ENCODE results near the gene RABGGTA. TPM values are rescaled to one million over a fixed set of nuclear protein-coding genes. Genes with fewer than 3 reads are reported as not detected.
"Not testable (repeated sequence)": the region's sequence is repeated elsewhere in the genome, so short reads cannot be mapped to it uniquely, and the experiment has no call there.

RABGGTA gene
- total and polyA plus RNA-seq, 9 donors: 7.9 to 48.3 (median 23.1) TPM

- H3K4me3 ChIP-seq: no peak overlapping the region
- intact Hi-C loops (cut with DNase I): no loop called here
- DNase-seq: peak in 1 of 5 donors; percentile 14
- H3K4me1 ChIP-seq (ENCODE audit: insufficient read depth): no peaks in the 10 kb centered on the region
- no peaks in the 10 kb centered on the region for H3K27me3 ChIP-seq
- H3K27ac ChIP-seq: no peak overlapping the region
- no peaks in the 10 kb centered on the region for H3K36me3 ChIP-seq
- 55 to 64% (median 59%) methylated on average over 4 of the region's 4 CpGs for WGBS, 3 donors
- no peak for TF ChIP-seq POLR2A (IDR thresholded peaks at IDR 0.05)
- no peak for TF ChIP-seq EP300 (IDR thresholded peaks at IDR 0.05)
- TF ChIP-seq, protein P1, sequence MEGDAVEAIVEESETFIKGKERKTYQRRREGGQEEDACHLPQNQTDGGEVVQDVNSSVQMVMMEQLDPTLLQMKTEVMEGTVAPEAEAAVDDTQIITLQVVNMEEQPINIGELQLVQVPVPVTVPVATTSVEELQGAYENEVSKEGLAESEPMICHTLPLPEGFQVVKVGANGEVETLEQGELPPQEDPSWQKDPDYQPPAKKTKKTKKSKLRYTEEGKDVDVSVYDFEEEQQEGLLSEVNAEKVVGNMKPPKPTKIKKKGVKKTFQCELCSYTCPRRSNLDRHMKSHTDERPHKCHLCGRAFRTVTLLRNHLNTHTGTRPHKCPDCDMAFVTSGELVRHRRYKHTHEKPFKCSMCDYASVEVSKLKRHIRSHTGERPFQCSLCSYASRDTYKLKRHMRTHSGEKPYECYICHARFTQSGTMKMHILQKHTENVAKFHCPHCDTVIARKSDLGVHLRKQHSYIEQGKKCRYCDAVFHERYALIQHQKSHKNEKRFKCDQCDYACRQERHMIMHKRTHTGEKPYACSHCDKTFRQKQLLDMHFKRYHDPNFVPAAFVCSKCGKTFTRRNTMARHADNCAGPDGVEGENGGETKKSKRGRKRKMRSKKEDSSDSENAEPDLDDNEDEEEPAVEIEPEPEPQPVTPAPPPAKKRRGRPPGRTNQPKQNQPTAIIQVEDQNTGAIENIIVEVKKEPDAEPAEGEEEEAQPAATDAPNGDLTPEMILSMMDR (IDR thresholded peaks at IDR 0.05): no peak
- H3K9me3 ChIP-seq: no peaks in the 10 kb centered on the region
Observed at GRCh38 chr14:24250354-24250753, 21.0 kb downstream of the RABGGTA start.

- Histone ChIP-seq H3K9me3 (no peaks in the 10 kb centered on the region), H3K27me3 (no peaks in the 10 kb centered on the region), H3K4me3 (no peak overlapping the region), H3K27ac (no peak overlapping the region), H3K36me3 (no peaks in the 10 kb centered on the region), H3K4me1 (ENCODE audit: insufficient read depth) (no peaks in the 10 kb centered on the region)
- 71 to 81% (median 71%) methylated on average over 13 of the region's 13 CpGs for WGBS, 3 donors
- DNase-seq: peak in 1 of 5 donors; percentile 15
- TF ChIP-seq POLR2A (IDR thresholded peaks at IDR 0.05) (no peak), EP300 (IDR thresholded peaks at IDR 0.05) (no peak)
- TF ChIP-seq, protein P1 (IDR thresholded peaks at IDR 0.05): no peak
- intact Hi-C loops (cut with DNase I): no loop called here
Observed at GRCh38 chr14:24249230-24250021, 22.0 kb downstream of the RABGGTA start.

DNA sequence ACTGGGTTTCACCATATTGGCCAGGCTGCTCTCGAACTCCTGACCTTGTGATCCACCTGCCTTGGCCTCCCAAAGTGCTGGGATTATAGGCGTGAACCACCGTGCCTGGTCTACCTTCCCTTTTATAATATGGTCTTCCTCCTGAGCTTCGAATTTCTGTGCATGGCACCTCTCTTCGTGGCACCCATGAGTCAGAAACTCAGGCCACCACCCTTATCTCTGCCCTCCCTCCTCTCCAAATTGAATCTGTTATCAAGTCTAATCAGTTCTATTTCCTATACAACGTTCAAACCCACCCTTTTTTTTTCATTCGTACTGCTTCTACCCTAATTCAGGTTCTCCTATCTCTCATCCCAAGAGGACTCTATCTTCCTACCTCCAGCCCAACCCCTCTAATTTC lies 24.0 kb downstream of the RABGGTA start:
- Histone ChIP-seq H3K27me3 (no peaks in the 10 kb centered on the region), H3K4me1 (ENCODE audit: insufficient read depth) (peaks cover 2% of the 10 kb centered on the region), H3K9me3 (no peaks in the 10 kb centered on the region), H3K36me3 (no peaks in the 10 kb centered on the region), H3K4me3 (no peak overlapping the region), H3K27ac (no peak overlapping the region)
- intact Hi-C loops (cut with DNase I): no loop called here
- WGBS, 3 donors: 73 to 75% (median 74%) methylated on average over 7 of the region's 7 CpGs
- TF ChIP-seq POLR2A (IDR thresholded peaks at IDR 0.05): no peak
- no peak for TF ChIP-seq EP300 (IDR thresholded peaks at IDR 0.05)
- TF ChIP-seq, protein P1 (IDR thresholded peaks at IDR 0.05): no peak
- peak in 1 of 5 donors; percentile 11 for DNase-seq

DNA sequence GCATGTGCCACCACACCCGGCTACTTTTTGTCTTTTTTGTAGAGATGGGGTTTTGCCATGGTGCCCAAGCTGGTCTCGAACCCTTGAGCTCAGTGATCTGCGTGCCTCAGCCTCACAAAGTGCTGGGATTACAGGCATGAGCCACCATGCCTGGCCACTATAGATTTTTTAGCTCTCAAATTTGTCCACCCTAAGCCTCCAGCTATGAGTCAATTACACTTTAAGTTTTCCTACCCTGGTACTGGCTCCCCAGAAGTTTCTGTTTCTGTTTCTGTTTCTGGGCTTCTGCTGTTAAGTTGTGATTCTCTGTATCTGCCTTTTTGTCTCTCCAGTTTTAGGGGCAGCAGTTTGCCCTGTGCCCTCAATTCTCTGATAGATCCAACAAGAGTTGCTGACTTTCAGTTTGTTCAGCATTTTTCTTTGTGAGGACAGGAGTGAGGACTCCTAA lies 24.6 kb downstream of the RABGGTA start:
- intact Hi-C loops (cut with DNase I): no loop called here
- H3K27ac ChIP-seq: no peak overlapping the region

DNA sequence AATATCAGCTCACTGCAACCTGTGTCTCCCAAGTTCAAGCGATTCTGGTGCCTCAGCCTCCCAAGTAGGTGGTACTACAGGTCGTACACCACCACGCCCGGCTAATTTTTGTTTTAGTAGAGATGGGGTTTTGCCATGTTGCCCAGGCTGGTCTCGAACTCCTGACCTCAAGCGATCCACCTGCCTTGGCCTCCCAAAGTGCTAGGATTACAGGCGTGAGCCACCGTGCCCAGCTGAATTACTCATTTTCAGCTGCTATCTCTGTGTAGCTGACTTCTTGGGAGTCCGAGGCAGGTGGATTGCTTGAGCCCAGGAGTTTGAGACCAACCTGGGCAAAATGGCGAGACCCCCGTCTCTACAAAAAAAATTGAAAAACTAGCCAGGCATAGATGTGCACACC lies 26.0 kb downstream of the RABGGTA start:
- H3K9me3 ChIP-seq; H3K4me1 ChIP-seq (ENCODE audit: insufficient read depth); H3K27ac ChIP-seq; H3K27me3 ChIP-seq; H3K4me3 ChIP-seq; H3K36me3 ChIP-seq; intact Hi-C loops (cut with DNase I): not testable (repeated sequence)
- WGBS, 3 donors: 85 to 93% (median 91%) methylated on average over 11 of the region's 11 CpGs
- DNase-seq: peak in 1 of 5 donors; percentile 13

More for the DNA sequence above, 24.6 kb downstream of the RABGGTA start:
- 81 to 94% (median 85%) methylated on average over 3 of the region's 3 CpGs for WGBS, 3 donors
- DNase-seq: no peak
- TF ChIP-seq, protein P1 (IDR thresholded peaks at IDR 0.05): no peak
- TF ChIP-seq POLR2A (IDR thresholded peaks at IDR 0.05) (no peak), EP300 (IDR thresholded peaks at IDR 0.05) (no peak)
- Histone ChIP-seq H3K27me3 (no peaks in the 10 kb centered on the region), H3K4me3 (no peak overlapping the region), H3K9me3 (no peaks in the 10 kb centered on the region), H3K4me1 (ENCODE audit: insufficient read depth) (peaks cover 2% of the 10 kb centered on the region), H3K36me3 (no peaks in the 10 kb centered on the region)

Data from ovary (tissue), 9 donors.